Gastrocnemius medialis (tissue), 4 donors: ENCODE measurements around the gene PIGL.

Source experiments
- CTCF ChIP-seq, 5 experiments: fragments of 450-650 bp in 3 of 5; fragments of 200-600 bp in 2 of 5; sonication (generic) in 2 of 5; IDR thresholded peaks in 4 of 5; conservative IDR thresholded peaks in 1 of 5; 1 replicate in 4 of 5; 2 replicates in 1 of 5; pipeline ENCODE4 v1.5.1; 2016 to 2019; ENCODE audit warnings: antibody characterized with exemption in 5 of 5, mild to moderate bottlenecking in 3 of 5, moderate library complexity in 3 of 5
- POLR2A ChIP-seq, 2 donors: fragments of 450-650 bp; IDR thresholded peaks; one replicate each; pipeline ENCODE4 v1.6.1; 2017; ENCODE audit warnings: antibody characterized with exemption in 2 of 2, mild to moderate bottlenecking in 2 of 2, moderate library complexity in 2 of 2

DNA sequence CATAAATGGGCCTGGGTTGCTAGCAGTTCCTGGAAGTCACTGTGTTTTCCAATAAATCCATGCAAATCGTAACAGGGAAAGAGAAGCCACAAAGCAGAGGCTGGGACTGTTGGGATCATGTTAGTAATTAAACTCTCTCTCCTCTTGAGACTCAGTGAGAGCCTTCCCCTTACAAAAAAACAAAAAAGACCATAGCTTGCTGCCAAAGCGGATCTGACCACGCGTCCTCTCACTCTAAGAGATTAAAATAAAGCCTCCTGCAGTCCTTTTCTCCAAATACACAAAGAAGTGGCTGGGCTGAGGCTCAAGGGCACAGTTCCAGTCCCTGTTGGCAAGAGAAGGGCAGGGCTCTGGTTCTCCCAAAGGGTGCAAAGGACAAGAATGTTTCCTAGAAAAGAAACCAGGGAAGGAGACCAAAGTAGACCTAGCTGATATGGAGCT is 38.5 kb downstream of the PIGL start:
- TF ChIP-seq CTCF (IDR thresholded peaks at IDR 0.05 in 4 of 5, conservative IDR thresholded peaks at IDR 0.05 in 1 of 5) = no peak
- TF ChIP-seq POLR2A (IDR thresholded peaks at IDR 0.05) = no peak
